Tibial artery (tissue), 4 donors: Measurements from ENCODE around the gene ODF2.
"Not testable (repeated sequence)": the region's sequence is repeated elsewhere in the genome, so short reads cannot be mapped to it uniquely, and the experiment has no call there.

Experiments
- DNase-seq, 2 donors: peaks; one replicate each; pipeline ENCODE4 v3.0.0-alpha.2; 2019
- H3K27ac ChIP-seq, 2 donors: fragments of 200-600 bp; sonication (generic) in 1 of 2; 1 replicate in 1 of 2; 2 replicates in 1 of 2; pipeline ENCODE4 v1.5.1; 2018 to 2019; ENCODE audit warnings: mild to moderate bottlenecking in 1 of 2
- H3K27me3 ChIP-seq, 2 donors: fragments of 200-600 bp; sonication (generic) in 1 of 2; one replicate each; pipeline versions ENCODE4 v1.5.1 to v1.6.0; 2016 to 2019
- H3K36me3 ChIP-seq, 3 donors: fragments of 200-600 bp; sonication (generic) in 2 of 3; one replicate each; pipeline ENCODE4 v1.5.1; 2016 to 2019; ENCODE audit warnings: mild to moderate bottlenecking in 2 of 3
- H3K4me1 ChIP-seq, 4 donors: fragments of 200-600 bp; sonication (generic) in 2 of 4; 1 replicate in 3 of 4; 2 replicates in 1 of 4; pipeline ENCODE4 v1.5.1; 2016 to 2019
- H3K4me3 ChIP-seq, 2 donors: fragments of 200-600 bp; sonication (generic) in 1 of 2; 1 replicate in 1 of 2; 2 replicates in 1 of 2; pipeline ENCODE4 v1.5.1; 2018 to 2019; ENCODE audit warnings: mild to moderate bottlenecking in 2 of 2
- H3K9me3 ChIP-seq, 3 donors: fragments of 200-600 bp; sonication (generic) in 1 of 3; one replicate each; pipeline ENCODE4 v1.5.1; 2016 to 2019
- intact Hi-C: fragments of 100-400 bp; cut with DNase I; formaldehyde crosslinking; loops from one replicate; pipeline ENCODE4 v1.15.0; 2023; ENCODE audit warnings: low total_unique reads
- TF ChIP-seq, protein P1 (sequence below), 2 experiments: fragments of 200-600 bp in 1 of 2; fragments of 450-650 bp in 1 of 2; IDR thresholded peaks; one replicate each; pipeline ENCODE4 v1.5.1; 2017 to 2019; ENCODE audit warnings: antibody characterized with exemption in 2 of 2, mild to moderate bottlenecking in 1 of 2, moderate library complexity in 1 of 2

The ODF2 gene

DNA sequence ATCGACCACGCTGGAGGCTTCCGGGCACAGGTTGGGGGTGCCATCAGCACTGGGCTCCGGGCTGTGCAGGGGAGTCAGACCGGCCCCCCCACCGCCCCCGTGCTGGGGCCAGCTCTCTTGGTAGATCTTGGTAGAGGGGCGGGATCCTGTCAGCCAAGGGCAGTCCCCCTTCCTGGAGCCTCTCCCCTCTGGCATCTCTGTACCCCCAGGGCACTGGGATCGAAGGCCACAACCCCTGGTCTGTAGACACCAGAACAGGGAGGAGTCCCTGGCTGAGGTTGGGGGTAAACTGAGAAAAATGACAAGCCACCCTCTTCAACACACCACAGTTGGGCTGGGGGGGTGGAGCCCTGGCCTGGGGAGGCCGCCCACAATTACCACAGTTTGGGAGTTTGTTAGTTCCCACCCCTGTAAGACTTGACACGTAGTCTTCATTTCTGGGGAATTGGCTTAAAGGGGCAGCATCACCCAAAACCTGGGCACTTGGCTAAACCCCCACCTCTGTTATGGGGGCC, 34.3 kb upstream of the ODF2 start:
- Histone ChIP-seq H3K4me1 (peaks cover 0 to 26% (median 24%) of the 10 kb centered on the region in 4 donors), H3K9me3 (no peaks in the 10 kb centered on the region), H3K27me3 (peaks cover 0 to 15% of the 10 kb centered on the region in 2 donors), H3K36me3 (peaks cover 0 to 29% (median 8%) of the 10 kb centered on the region in 3 donors), H3K27ac (peak overlapping the region; percentile 80 to 81), H3K4me3 (peak overlapping the region; percentile 80 to 99)
- DNase-seq, result peak in 1 of 2 donors; percentile 63
- intact Hi-C loops, result no loop called here
- TF ChIP-seq, protein P1, sequence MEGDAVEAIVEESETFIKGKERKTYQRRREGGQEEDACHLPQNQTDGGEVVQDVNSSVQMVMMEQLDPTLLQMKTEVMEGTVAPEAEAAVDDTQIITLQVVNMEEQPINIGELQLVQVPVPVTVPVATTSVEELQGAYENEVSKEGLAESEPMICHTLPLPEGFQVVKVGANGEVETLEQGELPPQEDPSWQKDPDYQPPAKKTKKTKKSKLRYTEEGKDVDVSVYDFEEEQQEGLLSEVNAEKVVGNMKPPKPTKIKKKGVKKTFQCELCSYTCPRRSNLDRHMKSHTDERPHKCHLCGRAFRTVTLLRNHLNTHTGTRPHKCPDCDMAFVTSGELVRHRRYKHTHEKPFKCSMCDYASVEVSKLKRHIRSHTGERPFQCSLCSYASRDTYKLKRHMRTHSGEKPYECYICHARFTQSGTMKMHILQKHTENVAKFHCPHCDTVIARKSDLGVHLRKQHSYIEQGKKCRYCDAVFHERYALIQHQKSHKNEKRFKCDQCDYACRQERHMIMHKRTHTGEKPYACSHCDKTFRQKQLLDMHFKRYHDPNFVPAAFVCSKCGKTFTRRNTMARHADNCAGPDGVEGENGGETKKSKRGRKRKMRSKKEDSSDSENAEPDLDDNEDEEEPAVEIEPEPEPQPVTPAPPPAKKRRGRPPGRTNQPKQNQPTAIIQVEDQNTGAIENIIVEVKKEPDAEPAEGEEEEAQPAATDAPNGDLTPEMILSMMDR (IDR thresholded peaks at IDR 0.05), result no peak

DNA sequence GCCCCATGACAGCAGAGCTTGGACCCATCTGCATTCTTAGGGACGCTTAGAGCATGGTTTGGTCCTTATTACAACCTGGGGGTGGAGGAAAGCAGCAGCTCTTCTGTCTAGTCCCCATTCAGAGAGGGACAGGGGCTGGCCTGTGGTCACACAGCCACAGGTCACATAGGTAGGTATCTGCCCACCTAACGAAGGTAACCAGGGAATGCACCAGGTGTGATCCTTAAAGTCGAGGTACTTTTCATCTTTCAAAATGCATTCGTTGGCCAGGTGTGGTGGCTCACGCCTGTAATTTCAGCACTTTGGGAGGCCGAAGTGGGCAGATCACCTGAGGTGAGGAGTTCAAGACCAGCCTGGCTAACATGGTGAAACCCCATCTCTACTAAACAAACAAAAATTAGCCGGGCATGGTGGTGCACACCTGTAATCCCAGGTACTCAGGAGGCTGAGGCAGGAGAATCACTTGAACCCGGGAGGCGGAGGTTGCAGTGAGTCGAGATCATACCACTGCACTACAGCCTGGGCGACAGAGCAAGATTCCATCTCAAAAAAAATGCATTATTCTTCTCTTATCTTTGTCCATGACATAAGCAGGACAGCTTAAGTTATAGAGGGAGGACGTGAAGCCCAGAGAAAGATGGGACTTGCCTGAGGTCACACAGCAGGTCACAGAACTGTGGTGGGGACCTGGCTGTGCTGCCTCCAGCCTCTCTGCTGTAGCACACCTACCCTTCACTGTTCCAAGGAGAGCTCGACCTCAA, 33.6 kb upstream of the ODF2 start:
- Histone ChIP-seq H3K4me1 (peaks cover 0 to 26% (median 24%) of the 10 kb centered on the region in 4 donors), H3K27ac (peak overlapping the region; percentile 80 to 81), H3K4me3 (peak overlapping the region in 1 of 2 donors; percentile 99), H3K36me3 (peaks cover 0 to 29% (median 8%) of the 10 kb centered on the region in 3 donors)
- intact Hi-C loops, DNase-seq, H3K9me3 ChIP-seq, H3K27me3 ChIP-seq: not testable (repeated sequence)

DNA sequence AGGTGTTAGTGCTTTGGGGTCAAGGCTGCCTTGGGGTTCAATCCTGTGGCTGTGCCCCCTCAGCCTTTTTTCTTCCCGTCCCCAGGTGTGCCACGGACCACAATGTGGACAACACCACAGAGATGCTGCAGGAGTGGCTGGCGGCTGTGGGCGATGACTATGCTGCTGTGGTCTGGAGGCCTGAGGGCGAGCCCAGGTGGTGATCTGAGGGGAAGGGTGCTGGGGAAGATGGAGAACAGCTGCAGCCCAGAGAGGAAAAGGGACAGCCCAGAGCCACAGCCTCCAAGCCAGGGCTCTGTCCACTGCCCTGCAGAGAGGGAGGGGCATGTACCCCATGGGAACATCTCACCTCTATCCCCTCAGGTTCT, 33.0 kb upstream of the ODF2 start:
- intact Hi-C loops, result no loop called here
- Histone ChIP-seq H3K27me3 (peaks cover 0 to 6% of the 10 kb centered on the region in 2 donors), H3K36me3 (peaks cover 0 to 31% (median 8%) of the 10 kb centered on the region in 3 donors), H3K27ac (no peak overlapping the region), H3K4me1 (peaks cover 0 to 26% (median 24%) of the 10 kb centered on the region in 4 donors), H3K9me3 (no peaks in the 10 kb centered on the region), H3K4me3 (no peak overlapping the region)
- DNase-seq, result no peak
- TF ChIP-seq, protein P1 (IDR thresholded peaks at IDR 0.05), result no peak

DNA sequence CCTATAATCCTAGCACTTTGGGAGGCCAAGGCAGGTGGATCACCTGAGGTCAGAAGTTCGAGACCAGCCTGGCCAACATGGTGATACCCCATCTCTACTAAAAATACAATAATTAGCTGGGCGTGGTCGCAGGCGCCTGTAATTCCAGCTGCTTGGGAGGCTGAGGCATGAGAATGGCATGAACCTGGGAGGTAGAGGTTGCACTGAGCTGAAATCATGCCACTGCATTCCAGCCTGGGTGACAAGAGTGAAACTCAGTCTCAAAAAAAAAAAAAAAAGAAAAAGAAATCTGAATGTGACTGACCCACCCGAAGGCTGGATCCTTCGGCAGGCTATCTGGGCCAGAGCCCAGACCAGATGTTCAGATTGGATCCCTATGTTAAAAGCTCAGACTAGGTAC, 32.5 kb upstream of the ODF2 start:
- H3K4me3 ChIP-seq, DNase-seq, H3K27ac ChIP-seq, H3K9me3 ChIP-seq, intact Hi-C loops, H3K27me3 ChIP-seq: not testable (repeated sequence)
- peaks cover 0 to 37% (median 8%) of the 10 kb centered on the region in 3 donors for H3K36me3 ChIP-seq
- H3K4me1 ChIP-seq, result peaks cover 0 to 26% (median 24%) of the 10 kb centered on the region in 4 donors

DNA sequence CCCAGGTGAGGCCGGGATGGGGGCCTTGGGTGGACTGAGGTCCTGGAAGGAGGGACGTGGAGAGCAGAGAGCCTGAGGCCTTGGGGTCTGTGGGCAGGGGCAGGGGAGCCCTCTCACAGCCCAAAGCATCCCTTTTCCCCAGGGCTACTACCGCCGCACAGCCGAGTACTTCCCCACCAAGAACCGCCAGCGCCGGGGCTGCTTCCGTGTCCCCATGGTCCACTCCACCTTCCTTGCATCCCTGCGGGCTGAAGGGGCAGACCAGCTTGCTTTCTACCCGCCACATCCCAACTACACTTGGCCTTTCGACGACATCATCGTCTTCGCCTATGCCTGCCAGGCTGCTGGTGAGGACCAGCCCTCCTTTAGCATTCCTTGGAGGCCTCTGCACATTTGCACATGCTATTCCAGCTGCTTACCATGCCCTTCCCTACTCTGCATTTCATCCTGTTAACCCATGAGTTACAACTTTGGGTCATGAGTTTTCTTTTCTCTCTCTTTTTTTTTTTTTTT, 31.5 kb upstream of the ODF2 start:
- intact Hi-C loops, result no loop called here
- Histone ChIP-seq H3K36me3 (peaks cover 0 to 47% (median 8%) of the 10 kb centered on the region in 3 donors), H3K9me3 (no peaks in the 10 kb centered on the region), H3K27me3 (no peaks in the 10 kb centered on the region), H3K27ac (no peak overlapping the region), H3K4me3 (no peak overlapping the region), H3K4me1 (peaks cover 0 to 18% (median 18%) of the 10 kb centered on the region in 4 donors)
- TF ChIP-seq, protein P1 (IDR thresholded peaks at IDR 0.05), result no peak
- no peak for DNase-seq

DNA sequence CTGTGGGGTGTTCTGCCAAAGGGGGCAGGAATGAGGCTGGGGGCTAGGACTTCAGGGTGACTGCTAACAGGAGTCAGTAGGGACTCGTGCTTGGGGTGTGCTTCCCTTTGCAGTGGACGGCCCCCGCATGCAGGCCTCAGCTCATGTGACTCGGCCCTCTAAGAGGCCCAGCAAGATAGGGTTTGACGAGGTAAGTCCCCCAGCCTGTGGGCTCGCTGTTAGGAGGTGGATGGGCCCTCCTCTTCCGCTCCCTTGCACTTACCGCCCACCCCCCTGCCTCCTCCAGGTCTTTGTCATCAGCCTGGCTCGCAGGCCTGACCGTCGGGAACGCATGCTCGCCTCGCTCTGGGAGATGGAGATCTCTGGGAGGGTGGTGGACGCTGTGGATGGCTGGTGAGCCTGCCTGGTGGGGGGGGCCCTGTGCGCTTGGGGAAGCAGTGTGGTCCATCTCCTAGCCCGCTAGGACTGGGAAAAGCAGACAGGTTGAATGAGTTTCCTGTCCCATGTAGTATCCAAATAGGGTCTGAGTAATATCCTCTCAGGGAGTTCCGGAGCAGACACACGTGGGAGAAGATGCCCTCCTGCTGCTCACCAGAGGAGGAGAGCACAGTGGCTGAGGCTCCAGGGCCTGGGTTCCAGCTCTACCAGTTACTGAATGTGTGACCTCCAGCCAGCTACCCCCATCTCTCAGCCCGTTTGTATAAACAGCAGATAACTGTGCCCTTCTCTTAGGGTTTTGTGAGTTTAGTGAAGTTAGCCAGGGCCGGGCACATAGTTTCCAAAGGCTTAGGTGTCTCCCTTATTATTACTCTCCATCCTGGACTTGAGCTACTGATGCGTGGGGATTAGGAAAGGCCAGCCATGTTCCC, 26.9 kb upstream of the ODF2 start:
- H3K36me3 ChIP-seq, result peaks cover 0 to 75% (median 15%) of the 10 kb centered on the region in 3 donors
- H3K4me3 ChIP-seq, result no peak overlapping the region
- no peak for DNase-seq
- TF ChIP-seq, protein P1 (IDR thresholded peaks at IDR 0.05), result no peak
- intact Hi-C loops, result no loop called here
- H3K27me3 ChIP-seq, result no peaks in the 10 kb centered on the region
- no peak overlapping the region for H3K27ac ChIP-seq
- H3K9me3 ChIP-seq, result no peaks in the 10 kb centered on the region
- no peaks in the 10 kb centered on the region for H3K4me1 ChIP-seq
